SHP77 (cell line): ENCODE measurements around the gene NOC2L.

ENCODE experiments used
- DNase-seq, 2 experiments: peaks; one replicate each; lab custom pipeline; 2025; lab: John Stamatoyannopoulos, UW

NOC2L gene

DNA sequence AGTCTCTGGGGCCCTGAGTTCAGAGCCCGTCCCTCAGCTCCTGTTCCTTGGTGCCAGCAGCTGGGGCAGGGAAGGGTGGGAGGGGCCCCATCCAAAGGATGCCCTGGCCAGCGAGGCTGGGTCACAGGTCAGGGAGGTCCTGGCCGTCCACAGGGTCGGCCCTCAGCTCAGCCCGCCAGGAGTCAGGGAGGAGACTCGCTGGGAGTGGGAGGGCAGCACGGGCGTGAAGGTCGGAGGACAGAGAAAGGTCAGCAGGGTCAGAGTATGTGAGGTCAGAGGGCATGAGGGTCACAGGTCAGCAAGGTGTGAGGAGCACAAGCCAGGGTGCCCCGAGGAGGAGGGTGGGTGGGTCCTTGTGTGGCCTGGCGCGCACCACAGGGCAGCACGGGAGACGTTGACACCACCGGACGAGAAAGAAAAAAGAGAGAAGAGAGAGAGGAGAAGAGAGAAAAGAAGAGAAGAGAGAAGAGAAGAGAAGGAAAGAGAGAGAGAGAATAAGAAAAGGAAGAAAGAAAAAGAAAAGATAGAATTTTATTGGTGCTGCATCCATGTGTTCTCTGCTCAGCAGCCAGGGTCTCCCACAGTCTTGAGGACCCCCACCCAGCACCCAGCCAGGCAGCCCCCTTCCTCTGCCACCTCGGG is 15.8 kb upstream of the NOC2L start:
- no peak for DNase-seq

DNA sequence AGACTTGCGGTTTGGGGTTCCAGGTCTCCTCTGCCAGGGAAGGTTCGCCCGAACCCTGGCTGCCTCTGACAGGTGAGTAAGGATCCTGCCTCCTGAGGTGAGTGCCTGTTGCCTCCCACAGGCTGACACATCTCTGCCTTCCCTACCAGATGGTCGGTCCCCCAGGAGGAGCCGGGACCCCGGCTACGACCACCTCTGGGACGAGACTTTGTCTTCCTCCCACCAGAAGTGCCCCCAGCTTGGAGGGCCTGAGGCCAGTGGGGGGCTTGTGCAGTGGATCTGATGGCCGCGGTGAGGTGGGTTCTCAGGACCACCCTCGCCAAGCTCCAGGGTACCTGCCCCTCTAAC is 15.2 kb upstream of the NOC2L start:
- DNase-seq, result no peak

DNA sequence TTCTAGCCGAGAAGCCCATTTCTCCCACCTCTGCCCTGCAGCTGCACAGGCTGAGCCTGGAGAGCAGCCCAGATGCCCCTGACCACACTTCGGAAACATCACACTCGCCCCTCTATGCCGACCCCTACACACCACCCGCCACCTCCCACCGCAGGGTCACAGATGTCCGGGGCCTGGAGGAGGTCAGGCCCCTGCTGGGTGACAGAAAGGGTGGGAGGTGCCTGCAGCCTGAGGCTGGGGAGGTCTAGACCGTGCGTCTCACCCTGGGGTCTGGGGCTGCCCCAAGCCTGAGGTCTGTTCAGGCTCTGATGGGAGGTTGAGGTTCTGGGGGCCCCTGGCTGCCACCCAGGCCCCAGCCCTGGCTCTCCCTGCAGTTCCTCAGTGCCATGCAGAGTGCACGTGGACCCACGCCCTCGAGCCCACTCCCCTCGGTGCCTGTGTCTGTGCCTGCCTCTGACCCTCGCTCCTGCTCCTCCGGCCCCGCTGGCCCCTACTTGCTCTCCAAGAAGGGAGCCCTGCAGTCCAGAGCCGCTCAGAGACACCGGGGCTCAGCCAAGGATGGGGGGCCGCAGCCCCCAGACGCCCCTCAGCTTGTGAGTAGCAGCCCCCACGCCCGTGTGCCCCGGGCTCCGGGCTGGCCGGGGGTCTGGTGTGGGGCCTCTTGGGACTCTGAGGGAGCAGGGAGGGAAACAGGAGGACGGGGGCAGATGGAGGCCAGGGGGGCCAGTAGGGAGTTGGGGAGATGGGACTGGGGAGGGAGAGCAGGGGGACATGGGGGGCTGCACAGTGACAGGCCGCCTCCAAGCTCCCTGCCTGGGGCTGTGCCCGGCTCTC is 14.6 kb upstream of the NOC2L start:
- no peak for DNase-seq

DNA sequence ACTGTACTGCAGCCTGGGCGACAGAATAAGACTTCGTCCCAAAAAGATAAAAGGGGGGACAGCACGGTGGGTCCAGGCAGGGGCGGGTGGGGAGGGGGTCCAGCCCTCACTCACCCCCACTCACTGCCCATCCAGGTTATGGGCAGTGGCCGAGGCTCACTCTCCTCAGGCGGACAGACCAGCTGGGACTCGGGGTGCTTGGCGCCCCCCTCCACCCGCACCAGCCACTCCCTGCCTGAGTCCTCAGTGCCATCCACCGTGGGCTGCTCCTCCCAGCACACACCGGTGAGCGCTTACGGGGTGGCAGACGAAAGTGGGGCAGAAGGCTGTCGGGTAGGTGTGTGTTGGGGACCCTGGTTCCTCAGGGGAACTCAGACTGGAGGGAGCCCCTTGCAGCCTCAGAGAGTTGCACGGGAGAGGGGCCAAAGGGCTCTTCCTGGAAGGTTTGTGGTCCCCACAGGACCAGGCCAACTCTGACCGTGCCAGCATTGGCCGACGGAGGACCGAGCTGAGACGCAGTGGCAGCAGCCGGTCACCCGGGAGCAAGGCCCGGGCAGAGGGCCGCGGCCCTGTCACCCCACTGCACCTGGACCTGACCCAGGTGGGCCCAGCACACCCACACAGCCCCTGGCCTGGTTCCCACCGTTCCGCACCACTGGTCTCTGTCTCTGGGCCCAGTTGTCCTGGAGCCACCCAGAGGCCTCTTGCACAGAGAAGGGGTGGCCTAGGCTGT is 13.8 kb upstream of the NOC2L start:
- DNase-seq, result no peak

GRCh38 chr1:971751-972506 is 12.9 kb upstream of the NOC2L start:
- no peak for DNase-seq

- DNase-seq, result no peak
Observed at GRCh38 chr1:970973-971730, 12.1 kb upstream of the NOC2L start.

DNA sequence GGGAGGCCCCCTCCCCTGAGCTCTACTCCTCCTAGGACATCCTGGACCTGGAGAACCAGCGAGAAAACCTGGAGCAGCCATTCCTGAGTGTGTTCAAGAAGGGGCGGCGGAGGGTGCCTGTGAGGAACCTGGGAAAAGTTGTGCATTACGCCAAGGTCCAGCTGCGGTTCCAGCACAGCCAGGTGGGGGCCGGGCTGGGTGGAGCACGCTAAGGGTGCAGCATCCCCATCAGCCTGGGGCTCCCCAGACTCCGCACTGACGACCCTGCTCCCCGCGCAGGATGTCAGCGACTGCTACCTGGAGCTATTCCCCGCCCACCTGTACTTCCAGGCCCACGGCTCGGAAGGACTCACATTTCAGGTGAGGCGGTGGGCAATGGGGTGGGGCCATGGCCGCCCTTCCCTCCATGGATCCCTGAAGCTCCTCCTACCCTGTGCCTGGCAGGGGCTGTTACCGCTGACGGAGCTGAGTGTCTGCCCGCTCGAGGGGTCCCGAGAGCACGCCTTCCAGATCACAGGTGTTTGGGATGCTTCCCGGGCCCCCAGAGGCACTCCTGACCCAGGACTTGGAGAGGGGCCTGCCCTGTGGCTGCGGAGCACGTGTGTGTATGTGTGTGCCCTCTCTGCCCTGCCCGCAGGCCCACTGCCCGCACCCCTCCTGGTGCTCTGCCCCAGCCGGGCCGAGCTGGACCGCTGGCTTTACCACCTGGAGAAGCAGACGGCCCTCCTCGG is 11.4 kb upstream of the NOC2L start:
- no peak for DNase-seq

GRCh38 chr1:969260-969855 is 10.3 kb upstream of the NOC2L start:
- DNase-seq, result no peak

GRCh38 chr1:967466-968343 is 8.6 kb upstream of the NOC2L start:
- DNase-seq, result no peak

- DNase-seq, result no peak
Observed at GRCh38 chr1:966704-967300, 7.7 kb upstream of the NOC2L start.

DNA sequence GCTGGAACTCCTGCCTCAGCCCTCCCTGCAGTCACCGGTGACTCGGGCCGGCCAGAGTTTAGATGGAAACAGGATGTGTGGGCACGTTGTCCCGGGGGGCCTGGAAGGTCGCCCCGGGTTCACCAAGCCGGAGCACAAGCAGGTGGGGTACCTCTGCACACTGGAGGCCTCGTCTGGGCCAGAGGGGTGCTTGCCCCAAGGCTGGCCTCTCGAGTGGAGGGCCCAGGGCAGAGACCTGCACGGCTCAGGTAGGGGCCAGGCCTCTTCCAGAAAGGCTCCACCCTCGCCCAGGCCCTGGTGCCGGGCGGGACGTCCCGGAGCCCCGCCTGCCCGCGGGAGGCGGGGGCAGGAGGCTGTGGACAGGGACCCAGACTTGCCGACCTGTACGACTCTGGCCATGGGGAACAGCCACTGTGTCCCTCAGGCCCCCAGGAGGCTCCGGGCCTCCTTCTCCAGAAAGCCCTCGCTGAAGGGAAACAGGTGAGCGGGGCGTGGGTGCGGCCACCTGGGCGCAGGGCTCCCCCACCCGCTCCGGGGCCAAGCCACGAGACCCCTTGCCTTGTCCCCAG is 7.2 kb upstream of the NOC2L start, which contains the start of gene PLEKHN1:
TSS of gene PLEKHN1 (plus strand) at position 348 of the 569 bp plus-strand sequence. CDS start at position 398, 50 bp downstream.
- no peak for DNase-seq

DNA sequence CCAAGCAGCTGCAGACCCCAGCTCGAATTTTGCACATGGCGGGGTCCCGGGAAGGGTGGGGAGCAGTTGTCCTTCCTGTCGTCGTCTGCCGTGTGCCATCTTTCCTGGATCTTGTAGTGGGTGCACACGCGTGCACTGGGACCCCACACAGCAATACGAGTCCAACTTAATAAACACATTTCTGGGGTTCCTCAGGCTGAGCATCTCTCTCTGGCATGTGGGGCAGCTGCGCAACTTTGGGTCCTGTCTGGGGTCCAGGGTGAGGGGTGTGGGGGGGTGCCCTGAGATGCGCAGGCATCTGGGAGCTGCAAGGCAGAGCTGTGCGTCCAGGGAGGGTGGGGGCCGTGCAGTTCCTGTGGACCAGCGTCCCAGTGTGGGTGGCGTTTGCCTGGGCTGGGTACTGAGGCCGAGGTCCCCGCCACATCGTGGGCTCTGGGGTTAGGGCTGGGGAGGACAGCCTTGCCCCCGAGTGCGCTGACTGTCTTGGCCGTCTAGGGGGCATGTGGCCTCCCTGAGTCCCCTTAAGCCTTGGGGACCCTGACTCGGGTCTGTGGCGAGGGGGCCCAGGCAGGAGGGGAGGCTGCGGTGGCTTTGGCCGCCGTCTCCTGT is 6.6 kb upstream of the NOC2L start:
- no peak for DNase-seq

DNA sequence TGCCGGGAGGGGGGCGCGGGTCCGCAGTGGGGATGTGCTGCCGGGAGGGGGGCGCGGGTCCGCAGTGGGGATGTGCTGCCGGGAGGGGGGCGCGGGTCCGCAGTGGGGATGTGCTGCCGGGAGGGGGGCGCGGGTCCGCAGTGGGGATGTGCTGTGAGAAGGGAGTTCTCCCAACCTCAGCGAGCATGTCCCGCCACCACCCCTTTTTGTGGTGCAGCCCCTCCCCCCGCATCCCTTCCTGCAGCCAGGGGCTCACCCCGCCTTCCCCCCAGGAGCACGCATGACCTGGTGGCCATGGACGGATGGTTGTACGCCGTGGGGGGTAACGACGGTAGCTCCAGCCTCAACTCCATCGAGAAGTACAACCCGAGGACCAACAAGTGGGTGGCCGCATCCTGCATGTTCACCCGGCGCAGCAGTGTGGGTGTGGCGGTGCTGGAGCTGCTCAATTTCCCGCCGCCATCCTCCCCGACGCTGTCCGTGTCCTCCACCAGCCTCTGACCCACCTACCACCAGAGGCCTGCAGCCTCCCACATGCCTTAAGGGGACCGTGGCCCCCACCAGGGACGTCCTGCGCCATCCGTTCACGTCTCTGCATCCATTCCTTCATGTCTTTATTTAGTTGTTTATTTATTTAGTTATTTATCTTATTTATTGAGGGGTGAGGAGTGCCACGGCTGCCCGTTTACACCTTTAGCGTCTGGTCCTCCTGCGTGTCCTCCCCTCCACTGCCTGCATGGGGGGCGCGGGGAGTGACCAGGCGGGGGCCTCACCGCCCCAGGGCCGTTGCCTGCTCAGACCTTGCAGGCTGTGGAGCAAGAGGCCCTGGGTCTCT is 5.9 kb upstream of the NOC2L start:
- DNase-seq, result no peak

DNA sequence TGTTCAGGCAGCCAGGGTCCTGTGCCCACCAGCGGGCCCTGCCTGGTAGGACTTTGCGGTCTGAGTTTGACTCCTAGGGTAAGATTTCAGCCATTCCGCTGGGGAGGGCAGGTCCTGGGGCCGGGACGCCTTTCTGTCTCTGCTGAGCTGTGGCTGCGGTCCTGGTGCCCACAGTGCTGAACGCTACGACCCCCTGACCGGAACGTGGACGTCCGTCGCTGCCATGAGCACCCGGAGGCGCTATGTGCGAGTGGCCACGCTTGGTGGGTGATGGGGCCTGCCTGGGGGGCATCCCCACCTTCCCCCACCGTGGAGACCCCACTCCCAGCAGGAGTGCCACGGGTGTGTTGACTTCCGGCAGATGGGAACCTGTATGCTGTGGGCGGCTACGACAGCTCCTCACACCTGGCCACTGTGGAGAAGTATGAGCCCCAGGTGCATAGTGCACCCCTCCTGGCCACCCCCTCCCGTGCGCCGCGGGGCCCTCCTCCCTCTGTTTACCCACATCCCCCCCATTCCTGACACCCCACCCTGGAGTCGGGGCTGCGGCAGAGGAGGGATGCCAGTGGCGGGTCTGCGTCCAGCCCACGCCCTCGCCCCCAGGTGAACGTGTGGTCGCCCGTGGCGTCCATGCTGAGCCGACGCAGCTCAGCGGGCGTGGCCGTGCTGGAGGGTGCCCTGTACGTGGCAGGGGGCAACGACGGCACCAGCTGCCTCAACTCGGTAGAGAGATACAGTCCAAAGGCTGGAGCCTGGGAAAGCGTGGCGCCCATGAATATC is 4.9 kb upstream of the NOC2L start:
- no peak for DNase-seq

- DNase-seq, result no peak
Observed at GRCh38 chr1:963301-963651, 4.2 kb upstream of the NOC2L start.
